GM20431 (cell line): Measurements from ENCODE around the gene UBE2L3.

ENCODE experiments used
- in situ Hi-C: fragments of 300-500 bp; cut with MseI, MboI; formaldehyde crosslinking; loops from one replicate; pipeline ENCODE4 v1.15.0; 2020; ENCODE audit warnings: low sequenced_read_pairs; ENCODE audit not compliant: unreplicated experiment

Gene UBE2L3

GRCh38 chr22:21665047-21665851 is 97.7 kb downstream of the UBE2L3 start:
- in situ Hi-C loops, result no loop called here

- in situ Hi-C loops, result no loop called here
Measured at GRCh38 chr22:21666786-21667185, 99.3 kb downstream of the UBE2L3 start.

GRCh38 chr22:21669026-21669425 is 101.5 kb downstream of the UBE2L3 start:
- in situ Hi-C loops, result no loop called here

GRCh38 chr22:21672107-21672629 is 104.7 kb downstream of the UBE2L3 start:
- in situ Hi-C loops, result no loop called here
